ENCODE results near the gene GNAT3.

The GNAT3 gene

DNA sequence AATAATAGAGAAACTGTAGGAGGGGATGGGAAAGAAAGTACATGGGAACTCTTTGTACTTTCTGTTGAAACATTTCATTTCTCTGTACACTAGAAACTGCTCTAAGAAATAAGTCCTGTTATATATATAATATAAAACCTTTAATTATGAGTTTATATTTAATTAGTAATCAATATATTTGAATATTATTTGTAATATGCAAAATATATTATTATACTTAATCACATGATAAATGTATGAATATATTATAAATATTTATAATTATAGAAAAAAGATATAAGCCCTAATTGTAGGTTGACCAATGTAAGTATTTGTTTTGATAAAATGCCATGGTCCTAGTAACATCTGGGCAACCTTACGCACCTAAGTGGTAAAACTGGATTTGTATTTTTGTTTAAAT, 51.0 kb downstream of the GNAT3 start:
- DNase-seq = no peak

DNA sequence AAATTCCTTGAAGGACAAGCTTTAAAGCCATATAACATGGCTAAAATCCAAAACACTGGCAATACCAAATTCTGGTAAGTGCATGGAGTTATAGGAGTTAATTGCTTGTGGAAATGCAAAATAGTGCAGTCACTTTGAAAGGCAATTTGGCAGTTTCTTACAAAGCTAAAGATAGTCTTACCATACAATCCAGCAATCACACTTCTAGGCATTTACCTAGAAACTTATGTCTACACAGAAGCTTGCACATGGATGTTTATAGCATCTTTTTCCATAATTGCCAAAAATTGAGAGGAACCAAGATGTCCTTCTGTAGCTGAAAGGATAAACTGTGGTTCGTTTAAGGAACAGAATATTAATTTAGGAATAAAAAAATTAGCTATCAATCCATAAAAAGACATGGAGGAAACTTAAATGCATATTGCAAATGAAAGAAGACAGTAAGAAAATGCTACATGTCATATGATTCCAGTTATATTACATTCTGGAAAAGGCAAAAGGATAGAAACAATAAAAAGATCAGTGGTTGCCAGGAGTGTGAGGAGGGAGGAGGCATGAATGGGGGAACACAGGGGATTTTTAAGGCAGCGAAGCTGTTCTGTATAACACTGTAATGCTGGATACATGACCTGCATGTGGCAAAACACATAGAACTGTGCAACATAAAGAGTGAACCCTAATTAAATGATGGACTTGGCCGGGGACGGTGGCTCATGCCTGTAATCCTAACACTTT, 51.9 kb downstream of the GNAT3 start:
- no peak for DNase-seq

DNA sequence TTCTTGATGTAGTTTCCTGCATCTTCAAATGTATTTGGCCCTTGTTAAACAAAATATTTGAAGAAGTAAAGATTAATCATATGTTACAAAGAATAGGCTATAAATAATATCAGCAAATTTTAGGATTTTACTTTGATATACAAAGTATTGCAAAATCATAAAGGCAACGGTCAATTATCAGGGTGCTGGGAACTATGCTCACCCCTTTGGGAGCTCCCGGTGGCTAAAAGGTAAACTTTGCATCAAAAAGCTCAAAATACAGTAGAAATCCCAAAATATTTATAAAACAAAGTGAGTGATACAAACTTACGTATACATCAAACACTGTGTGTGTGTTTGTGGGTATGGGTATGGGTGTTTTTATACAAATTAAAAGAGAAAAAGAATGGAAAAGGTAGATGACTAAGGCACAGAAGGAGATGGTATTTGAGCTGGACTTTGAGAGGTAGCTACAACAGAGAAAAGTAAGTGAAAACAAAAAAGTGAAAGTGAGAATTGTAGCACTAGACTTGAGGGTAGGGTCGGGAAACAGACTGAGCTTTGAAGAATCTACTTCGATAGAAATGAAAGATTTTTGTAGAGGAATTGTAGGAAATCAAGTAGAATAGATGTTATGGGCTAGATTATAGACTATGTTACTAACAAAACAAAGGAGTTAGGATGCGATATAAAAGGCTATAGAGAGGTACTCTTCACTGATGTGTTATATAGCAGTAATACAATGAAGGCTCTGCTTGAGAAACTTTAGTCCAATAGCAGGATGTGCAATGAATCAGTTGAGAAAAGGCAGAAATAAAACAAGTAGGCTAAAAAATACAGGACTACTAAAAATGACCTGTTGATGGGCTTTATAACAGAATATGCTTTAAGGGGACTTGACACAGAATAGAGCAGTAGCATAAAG, 52.8 kb downstream of the GNAT3 start:
- DNase-seq = no peak

DNA sequence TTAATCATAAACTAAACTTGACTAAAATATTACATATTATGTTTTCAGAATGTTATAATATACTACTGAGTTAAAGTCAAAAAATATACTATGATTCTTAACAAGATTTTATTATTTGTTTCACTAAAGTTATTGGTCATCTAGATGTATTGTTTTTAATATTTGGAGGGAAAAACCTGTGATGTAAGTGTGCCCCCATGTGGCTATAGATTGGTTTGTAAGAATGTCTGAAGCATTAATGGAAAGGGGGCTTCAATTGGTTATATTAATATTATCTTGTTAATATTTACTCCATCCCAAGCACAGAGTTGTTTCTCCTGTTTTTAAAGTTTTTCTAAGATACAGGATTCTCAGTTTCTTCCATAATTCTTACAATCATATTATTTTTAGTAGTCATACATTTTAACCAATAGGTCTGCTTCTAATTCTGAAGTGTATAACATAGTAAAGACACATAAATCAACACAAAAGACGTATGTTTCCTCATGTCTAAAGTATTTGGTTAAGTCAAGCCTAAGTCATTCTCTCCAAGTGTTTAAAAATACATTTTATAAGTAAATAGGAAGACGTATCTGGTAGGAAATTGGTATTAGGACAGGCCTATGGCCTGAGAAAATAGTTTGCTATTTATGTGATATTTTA, 58.0 kb downstream of the GNAT3 start:
- no peak for DNase-seq

DNA sequence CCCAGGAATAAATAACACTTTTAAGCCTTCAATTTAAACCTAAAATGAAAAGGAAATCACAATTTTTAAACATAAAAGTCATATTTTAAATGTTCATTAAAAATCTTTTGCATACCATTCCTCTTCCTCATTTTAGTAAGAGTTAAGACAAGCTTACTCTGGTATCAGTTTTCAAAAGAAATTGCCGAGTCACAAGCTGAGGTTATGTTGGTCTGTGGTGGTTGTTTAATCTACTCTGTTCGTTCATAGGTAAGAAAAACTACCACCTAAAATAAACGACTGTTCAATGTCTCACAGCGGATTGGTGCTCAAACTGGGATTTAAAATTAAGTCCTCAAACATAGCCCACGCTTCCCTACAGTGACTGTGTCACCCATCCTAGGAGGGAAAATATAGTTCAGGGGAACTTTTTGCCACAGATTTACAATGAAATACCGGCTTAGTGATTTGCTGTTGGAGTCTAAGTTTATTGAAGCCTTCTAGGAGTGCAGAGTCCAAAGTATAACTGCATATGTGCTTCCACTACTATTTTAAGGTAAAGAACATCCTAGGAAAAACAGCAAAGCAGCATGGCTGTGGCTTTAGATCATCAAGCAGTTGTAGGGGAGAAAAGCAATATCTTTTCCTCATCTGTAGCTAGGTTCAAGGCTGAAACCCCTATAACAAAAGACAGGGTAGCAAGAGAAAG, 61.1 kb downstream of the GNAT3 start:
- no peak for DNase-seq

DNA sequence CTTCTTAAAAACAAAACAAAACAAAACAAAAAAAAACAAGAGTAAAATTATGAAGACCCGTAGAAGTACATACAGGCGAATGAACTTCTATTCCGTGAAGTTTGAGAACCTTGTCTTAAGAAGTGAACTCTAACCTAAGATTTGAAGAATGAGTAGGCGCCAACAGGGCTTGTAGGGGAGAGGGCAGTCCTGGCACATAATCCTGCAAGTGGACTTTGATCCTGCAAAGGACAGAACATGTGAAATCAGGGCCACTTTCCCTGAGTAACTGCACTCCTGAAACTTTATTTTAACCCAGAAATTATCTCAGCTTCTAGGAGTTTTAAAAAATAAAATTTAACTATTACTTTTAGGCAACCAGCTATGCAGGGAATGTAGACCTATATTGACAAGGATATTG, 62.0 kb downstream of the GNAT3 start:
- DNase-seq = no peak

DNA sequence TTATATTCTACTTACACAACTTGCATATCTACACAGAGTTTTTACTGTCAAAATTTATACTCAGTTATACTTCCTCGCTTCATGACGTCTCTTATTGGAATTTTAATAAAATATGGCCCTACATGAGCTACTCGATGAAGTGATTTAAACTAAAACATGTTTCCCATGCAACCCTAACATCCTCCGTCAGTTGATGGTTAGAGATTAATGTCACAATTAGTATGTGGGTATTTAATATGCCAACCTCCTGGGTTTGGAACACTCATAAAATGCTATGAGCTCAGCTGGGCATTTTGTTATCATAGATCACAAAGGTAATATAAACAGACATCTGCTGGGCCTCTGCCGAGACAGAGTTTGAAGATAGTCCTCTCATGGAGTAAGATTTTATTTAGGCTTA, 66.5 kb downstream of the GNAT3 start:
- no peak for DNase-seq

DNA sequence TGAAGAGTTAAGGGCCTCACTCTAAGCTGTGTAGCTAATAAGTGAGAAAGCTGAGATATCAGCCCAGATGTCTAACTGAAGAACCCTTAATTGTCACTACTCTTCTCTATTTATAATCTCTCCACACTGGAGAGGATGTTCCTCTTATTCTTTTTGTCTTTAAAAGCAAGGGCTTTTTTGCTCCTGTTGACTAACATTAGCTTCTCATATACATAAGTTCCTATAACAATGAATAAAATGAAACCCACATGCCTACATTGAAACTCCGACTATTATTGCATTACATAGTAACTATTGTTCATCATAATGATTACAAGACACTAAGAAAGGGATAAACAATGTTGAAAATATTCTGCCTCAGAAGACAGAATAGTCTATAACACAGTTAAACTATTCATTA, 67.1 kb downstream of the GNAT3 start:
- no peak for DNase-seq

DNA sequence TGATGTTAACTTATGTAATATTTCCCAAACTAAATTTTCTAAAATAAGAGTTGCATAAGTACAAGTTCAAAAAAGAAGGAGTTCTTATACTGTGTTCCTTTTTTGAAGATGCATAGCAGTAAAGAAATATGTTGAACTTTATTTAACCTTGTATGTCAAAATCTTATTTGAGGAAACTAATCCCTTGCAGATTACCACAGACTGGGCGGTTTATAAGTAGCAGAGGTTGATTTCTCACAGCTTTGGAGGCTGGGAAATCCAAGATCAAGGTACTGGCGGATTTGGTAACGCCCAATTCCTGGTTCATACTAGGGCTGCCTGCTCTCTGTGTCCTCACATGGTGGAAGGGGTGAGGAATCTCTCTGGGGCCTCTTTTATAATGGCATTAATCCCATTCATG, 68.5 kb downstream of the GNAT3 start:
- DNase-seq = no peak

DNA sequence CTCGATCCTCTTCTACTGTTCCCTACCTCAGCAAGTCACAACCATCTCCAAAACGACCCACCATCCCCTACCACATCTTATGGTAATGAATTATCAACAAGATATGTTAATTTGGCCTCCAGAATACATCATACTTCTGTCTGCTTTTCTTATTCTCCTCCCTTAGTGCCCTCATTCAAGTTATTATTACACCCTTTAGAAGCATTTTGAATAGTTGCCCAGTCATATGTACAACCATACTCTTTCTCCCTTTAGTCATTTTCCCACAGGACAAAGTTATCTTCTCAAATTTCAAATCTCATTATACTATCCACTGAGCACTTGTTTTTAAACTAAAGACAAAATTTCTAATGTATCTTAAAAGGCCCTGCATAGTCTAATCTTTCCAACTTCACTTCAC, 71.0 kb downstream of the GNAT3 start:
- DNase-seq = no peak

DNA sequence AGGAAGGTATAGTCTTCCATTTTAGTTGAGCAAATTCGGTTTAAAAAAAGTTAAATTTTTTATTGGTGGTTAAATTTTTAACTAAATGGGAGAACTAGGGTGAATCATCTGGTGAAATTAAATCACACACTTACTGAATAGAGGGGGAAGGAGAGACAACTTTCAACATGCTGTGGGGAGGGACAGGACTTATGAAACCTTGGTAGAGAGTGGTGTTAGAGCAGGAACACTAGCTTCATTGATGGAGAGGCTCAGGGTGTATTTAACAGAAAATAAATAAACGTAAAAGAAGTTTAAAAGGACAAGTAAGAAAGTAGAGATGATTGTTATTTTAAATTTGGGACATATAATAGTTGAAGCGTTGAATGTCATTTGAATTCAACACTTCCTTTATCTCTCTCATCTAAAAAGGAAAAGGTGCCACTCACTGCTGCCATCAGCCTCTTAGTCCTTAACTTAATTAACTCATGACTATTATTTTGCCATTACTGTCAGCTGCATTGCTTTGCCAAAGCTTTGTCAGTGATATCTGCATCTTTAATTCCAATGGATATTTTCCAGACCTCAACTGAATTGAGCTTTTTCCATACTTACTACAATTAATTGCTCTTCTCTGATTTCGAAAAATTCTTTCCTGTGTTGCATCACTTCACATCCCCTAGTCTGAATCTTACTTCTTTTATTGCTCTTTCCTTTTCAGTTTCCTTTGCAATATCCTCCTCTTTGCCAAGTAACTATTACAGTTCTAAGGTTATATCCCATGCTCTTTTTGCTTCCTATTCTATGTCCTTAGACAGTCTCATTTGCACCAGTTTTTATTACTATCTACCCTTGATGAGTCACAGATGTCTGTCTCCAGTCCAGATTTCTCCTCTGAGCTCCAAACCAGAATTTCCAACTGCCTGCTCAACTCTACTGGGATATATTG, 71.7 kb downstream of the GNAT3 start:
- no peak for DNase-seq

DNA sequence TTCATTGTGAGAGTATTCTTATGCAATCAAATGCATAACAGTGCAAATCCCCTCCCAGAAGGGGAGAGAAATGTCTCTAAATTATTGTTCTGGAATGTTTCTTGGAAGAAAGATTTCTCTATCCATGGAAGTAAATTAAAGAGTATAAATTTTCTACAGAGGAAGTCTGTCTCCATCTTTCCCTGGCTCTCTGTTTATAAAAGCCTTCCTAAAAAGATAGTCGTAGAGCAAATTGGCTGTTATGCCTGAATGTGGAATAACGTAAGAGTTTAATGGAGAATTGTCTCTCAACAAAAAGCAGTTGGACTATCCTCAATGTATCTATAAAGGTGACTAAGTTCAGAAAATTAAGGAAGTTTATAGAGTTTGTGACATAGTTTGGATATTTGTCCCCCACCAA, 76.3 kb downstream of the GNAT3 start:
- DNase-seq = no peak

DNA sequence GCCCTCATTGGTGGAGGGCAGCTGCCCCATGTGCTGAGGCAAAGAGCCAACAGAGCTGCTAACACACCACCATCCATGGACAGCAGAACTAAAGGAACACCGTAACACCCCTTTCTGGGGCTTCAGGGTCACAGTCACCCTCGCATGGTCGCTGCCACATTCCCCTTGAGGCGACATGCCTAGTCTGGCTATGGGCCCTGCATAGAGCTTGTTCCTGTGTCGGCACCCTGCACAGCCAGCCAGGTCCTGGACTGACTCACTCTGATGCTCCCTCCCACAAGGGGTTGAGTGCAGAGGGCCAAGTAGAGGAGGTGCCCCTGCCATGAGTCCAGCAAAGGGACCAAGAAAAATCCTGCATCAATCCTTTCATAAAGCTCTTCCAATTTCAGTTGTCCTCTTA, 77.8 kb downstream of the GNAT3 start:
- no peak for DNase-seq

DNA sequence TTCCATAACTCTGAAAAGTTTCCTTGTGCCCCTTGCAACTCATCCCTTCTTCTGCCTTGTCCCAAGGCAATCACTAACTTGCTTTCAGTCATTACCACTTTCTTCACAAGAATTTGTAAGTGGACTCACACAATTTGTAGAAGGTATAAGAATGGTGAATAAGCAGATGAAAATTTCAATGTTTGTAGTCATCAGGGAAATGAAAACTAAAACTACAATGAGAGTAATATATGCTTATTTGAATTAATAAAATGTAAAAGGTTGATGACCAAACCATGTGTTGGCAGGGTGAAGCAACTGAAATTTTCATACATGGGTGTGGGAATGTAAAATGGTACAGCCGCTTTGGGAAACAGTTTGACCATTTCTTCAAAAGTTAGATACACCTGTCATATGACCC, 79.7 kb downstream of the GNAT3 start:
- DNase-seq = no peak

DNA sequence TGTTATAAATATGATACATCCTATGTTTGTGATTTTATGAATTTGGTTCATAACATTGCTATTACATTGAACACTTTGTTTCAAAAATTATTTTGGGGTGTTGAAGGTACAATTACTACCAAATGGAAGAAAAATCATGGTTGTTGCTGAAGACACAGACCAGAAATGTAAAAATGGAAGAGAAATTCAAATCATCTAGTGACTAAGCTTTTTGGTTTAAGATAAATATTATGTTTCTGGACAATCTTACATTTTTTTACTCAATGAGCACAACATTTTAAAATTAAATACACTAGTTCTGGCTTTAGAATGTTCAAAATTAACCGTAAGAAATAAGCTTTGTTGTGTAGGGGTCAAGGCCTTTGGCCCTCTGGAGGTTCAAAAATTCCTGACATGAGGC, 82.7 kb downstream of the GNAT3 start:
- DNase-seq = no peak

DNA sequence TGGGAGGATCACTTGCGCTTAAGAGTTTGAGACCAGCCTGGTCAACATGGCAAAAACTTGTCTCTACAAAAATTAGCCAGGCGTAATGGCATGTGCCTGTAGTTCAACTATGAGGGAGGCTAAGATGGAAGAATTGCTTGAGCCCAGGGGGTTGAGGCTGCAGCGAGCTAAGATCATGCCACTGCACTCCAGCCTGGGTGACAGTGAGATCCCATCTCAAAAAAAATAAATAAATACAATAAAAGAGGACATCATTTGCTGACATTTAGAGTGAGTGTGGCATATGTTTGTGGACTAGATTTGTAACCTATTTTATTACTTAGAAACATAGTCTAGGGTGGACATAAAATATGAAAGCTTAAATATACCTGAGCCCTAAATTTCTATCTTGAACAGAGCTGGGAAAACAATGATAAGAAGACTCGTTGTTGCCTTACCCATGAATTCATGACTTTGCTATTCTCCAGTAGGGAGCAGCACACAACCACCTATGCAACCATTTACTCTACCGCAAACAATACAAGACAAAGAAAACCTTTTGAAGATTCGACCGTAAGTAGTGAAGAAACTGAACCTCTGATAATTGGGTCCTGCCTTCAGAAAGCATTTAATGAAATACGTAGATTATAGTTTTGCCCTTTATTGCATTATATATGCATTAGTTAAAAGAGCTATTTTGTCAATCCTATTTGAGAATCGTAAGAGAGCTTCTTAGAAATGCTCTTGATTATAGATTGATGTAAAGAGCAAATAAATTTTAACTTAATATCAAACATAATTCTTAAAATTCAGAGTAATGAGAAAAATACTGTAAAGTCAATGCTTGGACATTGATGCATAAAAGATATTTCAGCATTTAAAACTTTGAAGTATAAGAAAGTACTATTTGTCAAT, 83.5 kb downstream of the GNAT3 start:
- no peak for DNase-seq

DNA sequence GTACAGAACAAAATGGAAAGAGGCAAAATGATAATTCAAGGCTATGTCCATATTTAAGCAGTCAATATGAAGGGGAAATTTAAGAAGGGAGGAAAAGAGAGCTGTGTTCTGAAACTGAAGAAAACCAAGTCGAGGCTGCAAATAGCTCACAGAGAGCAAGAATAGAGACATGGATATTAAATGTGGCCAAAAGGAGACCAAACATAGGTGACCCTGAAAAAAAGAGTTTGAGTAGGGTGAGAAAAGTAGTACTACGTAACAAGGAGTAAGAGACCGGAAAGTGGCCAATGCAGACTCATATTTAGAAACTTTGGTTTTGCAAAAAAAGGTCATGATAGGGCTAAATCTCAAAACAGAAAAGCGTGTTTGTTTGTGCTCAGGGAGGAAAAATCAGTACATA, 84.6 kb downstream of the GNAT3 start:
- DNase-seq = no peak

DNA sequence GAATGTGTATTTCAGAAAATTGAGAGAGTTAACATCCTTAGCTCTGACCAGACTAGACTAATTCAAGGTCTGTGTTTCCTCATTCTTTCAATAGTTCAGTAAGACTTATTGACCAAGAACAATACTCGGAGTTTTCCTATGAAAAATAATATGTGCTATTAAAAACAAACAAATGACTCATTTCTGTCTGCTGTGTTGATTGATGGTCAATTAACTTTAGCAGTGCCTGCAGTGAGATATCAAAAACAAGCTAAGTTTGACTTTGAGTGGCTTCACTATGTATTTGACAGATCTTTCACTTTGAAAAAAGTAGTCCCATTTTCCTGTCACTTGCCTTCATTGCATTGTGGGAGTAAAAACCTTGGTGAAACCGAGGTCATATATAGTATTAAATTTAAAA, 91.0 kb downstream of the GNAT3 start:
- no peak for DNase-seq

DNA sequence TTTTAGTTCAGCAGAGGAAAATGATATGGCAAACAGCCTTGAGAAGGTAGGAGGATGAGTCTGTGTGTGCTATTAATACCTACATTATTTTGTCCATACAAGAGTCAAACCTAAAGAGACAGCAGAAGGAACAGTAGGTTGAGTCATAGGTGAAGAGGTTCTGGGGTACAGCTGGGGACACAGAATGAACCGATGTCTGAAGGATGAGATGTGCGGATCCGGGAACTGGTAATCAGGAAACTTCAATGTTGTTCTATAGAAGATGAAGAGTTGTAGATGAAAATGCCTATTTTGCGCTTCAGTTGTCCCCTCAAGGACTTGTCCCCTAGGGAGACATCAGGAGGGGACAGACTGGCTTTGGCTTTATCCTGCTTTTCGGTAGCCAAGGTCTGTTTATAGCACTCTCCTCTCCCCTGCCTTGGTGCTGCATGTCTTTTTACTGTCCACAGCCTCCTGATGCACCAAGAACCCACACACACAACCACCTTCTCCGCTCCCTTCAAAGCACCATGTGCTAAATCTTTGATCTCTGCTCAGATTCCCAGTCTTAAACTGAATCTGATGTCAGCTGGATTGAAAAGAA, 94.6 kb downstream of the GNAT3 start:
- no peak for DNase-seq

DNA sequence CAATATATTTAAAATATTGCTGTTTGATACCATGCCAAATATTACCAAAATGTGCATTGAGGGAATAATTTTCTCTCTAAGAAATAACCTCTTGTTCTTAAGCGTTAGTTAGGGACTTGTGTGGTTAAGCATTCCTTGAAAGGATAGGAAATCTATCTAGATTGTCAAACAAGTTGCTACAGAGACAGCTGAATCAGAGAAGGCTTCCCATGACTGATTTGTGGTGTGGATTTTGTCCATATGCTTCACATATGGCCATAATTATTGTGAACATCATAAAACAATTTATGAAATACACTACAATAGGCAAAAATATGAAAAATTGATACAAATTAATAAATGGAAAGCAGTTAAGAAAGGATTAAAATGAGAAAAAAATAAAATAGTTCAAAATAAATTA, 96.3 kb downstream of the GNAT3 start:
- no peak for DNase-seq

DNA sequence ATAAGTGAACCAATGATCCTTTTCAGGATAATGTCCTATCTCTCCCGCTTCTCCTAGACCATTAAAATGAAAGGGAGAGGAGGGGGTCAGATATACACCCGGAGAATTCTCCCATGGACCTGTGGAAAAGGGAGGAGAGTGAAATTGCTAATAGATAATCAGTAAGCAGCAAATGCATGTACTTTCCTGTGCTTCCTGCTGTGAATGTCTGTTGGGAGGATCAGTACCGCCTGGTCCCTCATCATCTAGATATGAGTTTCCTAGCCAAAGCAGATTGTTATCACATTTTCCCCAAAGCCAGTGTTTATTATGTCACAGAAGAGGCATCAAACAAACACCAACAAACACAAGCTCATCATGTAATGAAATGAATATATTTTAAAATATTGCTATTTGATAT, 96.8 kb downstream of the GNAT3 start:
- no peak for DNase-seq
